Upper lobe of left lung (tissue), 6 donors: ENCODE data around the gene SDE2. TPM values are rescaled to one million over a fixed set of nuclear protein-coding genes. Genes with fewer than 3 reads are reported as not detected.
A peak's percentile ranks its signal among the peaks of the same experiment; 100 is the strongest.

Experiments used
- ATAC-seq, 2 donors: fragments of 200-7000 bp; cut with Tn5 transposase; one replicate each; pipeline ENCODE4 v1.9.1; 2022; ENCODE audit warnings: mild to moderate bottlenecking in 2 of 2, moderate library complexity in 2 of 2; ENCODE audit not compliant: low FRiP score in 2 of 2
- DNase-seq, 2 donors: peaks; one replicate each; pipeline ENCODE4 v3.0.0-alpha.2; 2019 to 2020
- H3K27ac ChIP-seq, 4 donors: fragments of 200-600 bp; sonication (generic); one replicate each; pipeline ENCODE4 v1.5.1; 2016 to 2019
- H3K27me3 ChIP-seq, 4 donors: fragments of 200-600 bp; sonication (generic); one replicate each; pipeline ENCODE4 v1.5.1; 2017 to 2019
- H3K36me3 ChIP-seq, 4 donors: fragments of 200-600 bp; sonication (generic); one replicate each; pipeline ENCODE4 v1.5.1; 2016 to 2019
- H3K4me1 ChIP-seq, 4 donors: fragments of 200-600 bp; sonication (generic); one replicate each; pipeline ENCODE4 v1.5.1; 2018 to 2019
- H3K4me3 ChIP-seq, 4 donors: fragments of 200-600 bp; sonication (generic); one replicate each; pipeline ENCODE4 v1.5.1; 2017 to 2019; ENCODE audit warnings: mild to moderate bottlenecking in 2 of 4, moderate library complexity in 1 of 4
- H3K9me3 ChIP-seq, 4 donors: fragments of 200-600 bp; sonication (generic); one replicate each; pipeline ENCODE4 v1.5.1; 2018 to 2019
- CTCF ChIP-seq, 6 experiments: fragments of 450-650 bp in 4 of 6; fragments of 200-600 bp in 2 of 6; sonication (generic) in 2 of 6; IDR thresholded peaks; one replicate each; pipeline ENCODE4 v1.5.1; 2016 to 2019; ENCODE audit warnings: antibody characterized with exemption in 6 of 6
- EP300 ChIP-seq, 4 donors: sonication (generic); formaldehyde crosslinking; IDR thresholded peaks; one replicate each; pipeline ENCODE4 v1.5.1; 2017; ENCODE audit warnings: antibody characterized with exemption in 4 of 4, control low read depth in 2 of 4
- POLR2A ChIP-seq, 4 donors: fragments of 450-650 bp; IDR thresholded peaks; one replicate each; pipeline ENCODE4 v1.5.1; 2016 to 2017; ENCODE audit warnings: antibody characterized with exemption in 4 of 4, mild to moderate bottlenecking in 2 of 4
- POLR2AphosphoS5 ChIP-seq, 2 donors: sonication (generic); formaldehyde crosslinking; IDR thresholded peaks; one replicate each; pipeline ENCODE4 v1.5.1; 2017; ENCODE audit warnings: antibody characterized with exemption in 2 of 2
- WGBS, 2 donors: methylation state at CpG; one replicate each; pipeline ENCODE4 v1.1.5; 2017 to 2018; 5-methylcytosine and 5-hydroxymethylcytosine counted together
- total RNA-seq, 6 donors: library from RNA; depleted of rRNA in 4 of 6; stranded (reverse); fragments of >200 nt in 4 of 6; gene quantifications; one replicate each; pipeline versions ENCODE4 v1.1.0 to v1.2.1, GENCODE V29; 2016 to 2021
- donor health status: DM: no; HTN: no; CAD: no; lungs with moderate emphysema.
- donor health status: DM: no; HTN: yes; CAD: no; lungs with severe emphysema.

SDE2 gene
- total RNA-seq, 6 donors from 2014 or later, result 12.1 to 27.8 (median 18.3) TPM

- Histone ChIP-seq H3K36me3 (no peaks in the 10 kb centered on the region), H3K4me1 (no peaks in the 10 kb centered on the region), H3K27me3 (no peaks in the 10 kb centered on the region), H3K9me3 (no peaks in the 10 kb centered on the region), H3K4me3 (no peak overlapping the region), H3K27ac (peak overlapping the region in 2 of 4 donors; percentile 62 to 74)
- ATAC-seq (no peak), DNase-seq (no peak)
- TF ChIP-seq POLR2A (IDR thresholded peaks at IDR 0.05) (no peak), EP300 (IDR thresholded peaks at IDR 0.05) (no peak)
- WGBS, 2 donors, result 69 to 77% methylated on average over 4 of the region's 4 CpGs
These were observed 45.5 kb upstream of the SDE2 start for GRCh38 chr1:226044514-226045101.

- no peak overlapping the region for H3K4me3 ChIP-seq
- H3K36me3 ChIP-seq, result no peaks in the 10 kb centered on the region
- WGBS, 2 donors, result 29 to 42% methylated on average over 1 of the region's 1 CpG
- DNase-seq (no peak), ATAC-seq (no peak)
- no peaks in the 10 kb centered on the region for H3K27me3 ChIP-seq
- peak overlapping the region in 2 of 4 donors; percentile 62 to 75 for H3K27ac ChIP-seq
- H3K9me3 ChIP-seq, result no peaks in the 10 kb centered on the region
- no peaks in the 10 kb centered on the region for H3K4me1 ChIP-seq
- TF ChIP-seq POLR2A (IDR thresholded peaks at IDR 0.05), result no peak
- TF ChIP-seq POLR2AphosphoS5 (IDR thresholded peaks at IDR 0.05), result no peak
- TF ChIP-seq CTCF (IDR thresholded peaks at IDR 0.05), result no peak
- TF ChIP-seq EP300 (IDR thresholded peaks at IDR 0.05), result no peak
These were observed 42.3 kb upstream of the SDE2 start for GRCh38 chr1:226041419-226041818.

GRCh38 chr1:226038661-226039060 lies 39.5 kb upstream of the SDE2 start:
- TF ChIP-seq POLR2AphosphoS5 (IDR thresholded peaks at IDR 0.05), result no peak
- no peak for TF ChIP-seq EP300 (IDR thresholded peaks at IDR 0.05)
- TF ChIP-seq CTCF (IDR thresholded peaks at IDR 0.05), result no peak
- no peak for TF ChIP-seq POLR2A (IDR thresholded peaks at IDR 0.05)
- H3K27ac ChIP-seq, result no peak overlapping the region
- no peaks in the 10 kb centered on the region for H3K27me3 ChIP-seq
- H3K4me1 ChIP-seq, result peaks cover 0 to 9% (median 4%) of the 10 kb centered on the region in 4 donors
- no peak overlapping the region for H3K4me3 ChIP-seq
- H3K9me3 ChIP-seq, result no peaks in the 10 kb centered on the region
- 96 to 100% methylated on average over 1 of the region's 1 CpG for WGBS, 2 donors
- no peaks in the 10 kb centered on the region for H3K36me3 ChIP-seq
- ATAC-seq, result no peak
- DNase-seq, result no peak

- H3K27me3 ChIP-seq, result no peaks in the 10 kb centered on the region
These were observed 36.8 kb upstream of the SDE2 start for GRCh38 chr1:226035915-226036314.

GRCh38 chr1:226034482-226034881 lies 35.3 kb upstream of the SDE2 start:
- DNase-seq (peak; percentile 50 to 83), ATAC-seq (peak; percentile 94 to 97)
- Histone ChIP-seq H3K9me3 (no peaks in the 10 kb centered on the region), H3K4me1 (peaks cover 0 to 9% (median 6%) of the 10 kb centered on the region in 4 donors), H3K27ac (peak overlapping the region; percentile 71 to 83 (median 78)), H3K36me3 (no peaks in the 10 kb centered on the region), H3K4me3 (no peak overlapping the region), H3K27me3 (no peaks in the 10 kb centered on the region)
- 47 to 48% methylated on average over 3 to 6 of the region's 6 CpGs for WGBS, 2 donors
- no peak for TF ChIP-seq CTCF (IDR thresholded peaks at IDR 0.05)
- peak in 1 of 4 donors; percentile 26 for TF ChIP-seq EP300 (IDR thresholded peaks at IDR 0.05)
- peak in 1 of 4 donors; percentile 37 for TF ChIP-seq POLR2A (IDR thresholded peaks at IDR 0.05)
- peak; percentile 78 to 81 for TF ChIP-seq POLR2AphosphoS5 (IDR thresholded peaks at IDR 0.05)

More at GRCh38 chr1:226035915-226036314, 36.8 kb upstream of the SDE2 start:
- 89 to 98% methylated on average over 5 of the region's 5 CpGs for WGBS, 2 donors
- Histone ChIP-seq H3K36me3 (no peaks in the 10 kb centered on the region), H3K4me3 (no peak overlapping the region), H3K4me1 (peaks cover 0 to 9% (median 5%) of the 10 kb centered on the region in 4 donors), H3K27ac (peak overlapping the region; percentile 21 to 83 (median 64)), H3K9me3 (no peaks in the 10 kb centered on the region)
- no peak for ATAC-seq
- no peak for TF ChIP-seq POLR2A (IDR thresholded peaks at IDR 0.05)
- no peak for TF ChIP-seq EP300 (IDR thresholded peaks at IDR 0.05)
- DNase-seq, result no peak

GRCh38 chr1:226033991-226034390 lies 34.8 kb upstream of the SDE2 start:
- Histone ChIP-seq H3K4me3 (no peak overlapping the region), H3K27ac (peak overlapping the region; percentile 71 to 83 (median 78)), H3K27me3 (no peaks in the 10 kb centered on the region), H3K4me1 (peaks cover 0 to 12% (median 6%) of the 10 kb centered on the region in 4 donors), H3K9me3 (no peaks in the 10 kb centered on the region), H3K36me3 (no peaks in the 10 kb centered on the region)
- DNase-seq, result no peak
- no peak for TF ChIP-seq POLR2A (IDR thresholded peaks at IDR 0.05)
- no peak for TF ChIP-seq POLR2AphosphoS5 (IDR thresholded peaks at IDR 0.05)
- no peak for TF ChIP-seq CTCF (IDR thresholded peaks at IDR 0.05)
- TF ChIP-seq EP300 (IDR thresholded peaks at IDR 0.05), result no peak
- no peak for ATAC-seq
